ENCODE data around the gene TIMP3.

Gene TIMP3

DNA sequence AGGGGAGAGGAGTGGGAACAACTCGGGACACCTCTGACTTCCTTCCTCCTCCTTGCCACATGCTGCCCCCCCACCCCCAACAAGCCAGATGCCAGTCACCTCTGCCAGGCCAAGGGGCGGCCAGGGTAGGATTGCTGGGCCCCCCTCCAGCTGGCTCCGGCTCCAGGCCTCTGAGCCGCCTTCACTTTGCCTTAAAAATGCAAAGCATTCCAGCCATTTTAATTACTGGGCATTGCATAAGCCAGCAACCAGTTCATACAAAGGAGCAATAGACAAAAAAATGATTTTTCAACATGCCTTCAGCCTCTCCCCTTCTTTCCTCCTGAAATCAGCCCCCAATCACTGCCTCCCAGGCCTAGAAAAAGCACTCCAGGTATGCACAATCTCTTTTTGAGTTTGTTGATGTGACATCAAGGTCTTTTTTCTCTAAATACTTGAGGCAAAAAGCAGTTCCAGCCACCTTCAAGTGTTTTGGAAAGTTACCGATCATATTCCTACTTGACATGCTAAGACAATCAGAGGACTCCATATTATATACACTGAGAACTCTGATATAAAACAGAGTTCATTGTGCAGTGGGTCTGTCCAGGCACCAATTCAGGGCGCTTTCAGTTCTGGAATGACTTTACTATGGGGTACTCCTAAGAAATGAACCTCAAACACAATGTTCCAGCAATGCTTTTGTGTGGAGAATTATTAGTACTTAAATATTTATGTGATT is 12.4 kb upstream of the TIMP3 start:
- no peak overlapping the region for H3K4me3 ChIP-seq (ENCODE audit: low read depth, low read length)
- TF ChIP-seq CTCF (IDR thresholded peaks at IDR 0.05; ENCODE audit: low read depth, low read length), result no peak

GRCh38 chr22:32789797-32790620 is 11.5 kb upstream of the TIMP3 start:
- H3K4me3 ChIP-seq (ENCODE audit: low read depth, low read length), result no peak overlapping the region
- no peak for TF ChIP-seq CTCF (IDR thresholded peaks at IDR 0.05; ENCODE audit: low read depth, low read length)

- no peak for TF ChIP-seq CTCF (IDR thresholded peaks at IDR 0.05; ENCODE audit: low read depth, low read length)
- no peak overlapping the region for H3K4me3 ChIP-seq (ENCODE audit: low read depth, low read length)
Measured at GRCh38 chr22:32791056-32791455, 10.4 kb upstream of the TIMP3 start.

- no peak for TF ChIP-seq CTCF (IDR thresholded peaks at IDR 0.05; ENCODE audit: low read depth, low read length)
- no peak overlapping the region for H3K4me3 ChIP-seq (ENCODE audit: low read depth, low read length)
Measured at GRCh38 chr22:32791485-32791884, 10.0 kb upstream of the TIMP3 start.

GRCh38 chr22:32793589-32793988 is 7.9 kb upstream of the TIMP3 start:
- TF ChIP-seq CTCF (IDR thresholded peaks at IDR 0.05; ENCODE audit: low read depth, low read length), result no peak
- H3K4me3 ChIP-seq (ENCODE audit: low read depth, low read length), result no peak overlapping the region

DNA sequence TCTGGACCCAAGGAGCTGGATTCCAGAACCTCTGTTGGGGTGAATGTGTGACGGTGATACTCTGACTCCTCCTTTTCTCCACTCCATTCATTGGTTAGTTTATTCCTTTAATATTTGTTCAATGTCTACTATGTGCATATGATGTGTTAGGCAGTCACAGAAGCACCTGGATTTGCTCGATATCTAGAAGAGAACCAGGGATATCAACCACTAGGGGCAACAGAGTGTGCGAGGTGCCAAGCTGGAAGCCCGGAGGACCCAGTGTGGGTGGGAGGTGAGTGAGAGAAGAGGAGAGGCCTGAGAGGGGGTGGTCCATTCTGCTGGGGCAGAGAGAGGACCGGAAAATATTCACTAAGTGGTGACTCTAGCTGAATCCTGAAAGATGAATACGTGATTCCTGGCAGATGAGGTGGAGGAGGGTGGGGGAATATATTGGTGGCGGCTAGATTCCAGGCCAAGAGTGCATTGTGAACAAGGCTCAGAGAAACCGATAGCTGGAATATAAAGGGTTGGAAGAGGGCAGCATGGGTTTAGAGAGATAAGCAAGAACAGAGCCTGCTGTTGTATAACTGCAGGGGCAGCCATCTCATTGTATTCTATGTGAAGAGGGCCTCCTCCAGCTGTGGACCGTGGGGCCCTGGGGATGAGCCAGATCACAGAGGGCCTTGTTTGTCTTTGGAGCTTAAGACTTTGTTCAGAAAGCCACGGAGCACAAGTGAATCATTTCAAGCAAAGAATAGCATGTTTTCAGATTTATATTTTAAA is 6.9 kb upstream of the TIMP3 start:
- H3K4me3 ChIP-seq (ENCODE audit: low read depth, low read length), result no peak overlapping the region
- TF ChIP-seq CTCF (IDR thresholded peaks at IDR 0.05; ENCODE audit: low read depth, low read length), result no peak
